Stimulated activated CD4-positive, alpha-beta T cell treated with anti-CD3 and anti-CD28 coated beads, Interleukin-15, amount 100 ng/mL, for 1 hour (primary cell): ENCODE data around the gene IFNA10.
"Not testable (repeated sequence)": the region's sequence is repeated elsewhere in the genome, so short reads cannot be mapped to it uniquely, and the experiment has no call there.

Source experiments
- DNase-seq, 2 donors: peaks; one replicate each; pipeline ENCODE4 v3.0.0-alpha.2; 2020; ENCODE audit warnings: low read depth in 1 of 2, low spot score in 1 of 2

The IFNA10 gene

GRCh38 chr9:21194867-21195776, 11.8 kb downstream of the IFNA10 start:
- not testable (repeated sequence) for DNase-seq

- not testable (repeated sequence) for DNase-seq
Measured at GRCh38 chr9:21187487-21187886, 19.5 kb downstream of the IFNA10 start, which contains the start of gene IFNA4. Gene IFNA4, minus strand, starts transcription at chr9:21187587. Its CDS starts 56 bp downstream, at chr9:21187531.

- DNase-seq, result not testable (repeated sequence)
Measured at GRCh38 chr9:21182810-21183736, 23.9 kb downstream of the IFNA10 start.

- no peak for DNase-seq
Measured at GRCh38 chr9:21174671-21175070, 32.3 kb downstream of the IFNA10 start.

- no peak for DNase-seq
Measured at GRCh38 chr9:21172156-21172555, 34.8 kb downstream of the IFNA10 start.

GRCh38 chr9:21171351-21171750, 35.6 kb downstream of the IFNA10 start:
- no peak for DNase-seq

GRCh38 chr9:21166560-21166959, 40.4 kb downstream of the IFNA10 start, which contains the start of gene IFNA21:
Gene IFNA21, minus strand, starts transcription at chr9:21166660. Its CDS starts 48 bp downstream, at chr9:21166612.
- DNase-seq, result not testable (repeated sequence)

GRCh38 chr9:21165516-21165915, 41.4 kb downstream of the IFNA10 start:
- DNase-seq, result no peak

GRCh38 chr9:21160178-21160577, 46.8 kb downstream of the IFNA10 start:
- DNase-seq, result no peak
